OCI-LY3 (cell line): Measurements from ENCODE around the gene SELENOP.

ENCODE experiments used
- EZH2phosphoT487 ChIP-seq: fragments of 200-600 bp; shearing (Covaris generic); IDR thresholded peaks from 2 replicates; pipeline ENCODE4 v1.6.1; 2018; ENCODE audit warnings: antibody characterized with exemption, mixed run types, low read depth
- TF ChIP-seq, protein P1 (sequence below): fragments of 200-600, 300-600 bp; sonication (generic); IDR thresholded peaks from 2 replicates; pipeline ENCODE4 v1.5.1; 2014; ENCODE audit warnings: antibody characterized with exemption, low read length, low read depth

- TF ChIP-seq, protein P1, sequence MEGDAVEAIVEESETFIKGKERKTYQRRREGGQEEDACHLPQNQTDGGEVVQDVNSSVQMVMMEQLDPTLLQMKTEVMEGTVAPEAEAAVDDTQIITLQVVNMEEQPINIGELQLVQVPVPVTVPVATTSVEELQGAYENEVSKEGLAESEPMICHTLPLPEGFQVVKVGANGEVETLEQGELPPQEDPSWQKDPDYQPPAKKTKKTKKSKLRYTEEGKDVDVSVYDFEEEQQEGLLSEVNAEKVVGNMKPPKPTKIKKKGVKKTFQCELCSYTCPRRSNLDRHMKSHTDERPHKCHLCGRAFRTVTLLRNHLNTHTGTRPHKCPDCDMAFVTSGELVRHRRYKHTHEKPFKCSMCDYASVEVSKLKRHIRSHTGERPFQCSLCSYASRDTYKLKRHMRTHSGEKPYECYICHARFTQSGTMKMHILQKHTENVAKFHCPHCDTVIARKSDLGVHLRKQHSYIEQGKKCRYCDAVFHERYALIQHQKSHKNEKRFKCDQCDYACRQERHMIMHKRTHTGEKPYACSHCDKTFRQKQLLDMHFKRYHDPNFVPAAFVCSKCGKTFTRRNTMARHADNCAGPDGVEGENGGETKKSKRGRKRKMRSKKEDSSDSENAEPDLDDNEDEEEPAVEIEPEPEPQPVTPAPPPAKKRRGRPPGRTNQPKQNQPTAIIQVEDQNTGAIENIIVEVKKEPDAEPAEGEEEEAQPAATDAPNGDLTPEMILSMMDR = no peak
- no peak for TF ChIP-seq EZH2phosphoT487
Observed at GRCh38 chr5:42811591-42812446, at the start of gene SELENOP.
